ENCODE measurements around the gene CACUL1. TPM values are rescaled to one million over a fixed set of nuclear protein-coding genes. Genes with fewer than 3 reads are reported as not detected.
A peak's percentile ranks its signal among the peaks of the same experiment; 100 is the strongest.
"Not testable (repeated sequence)": the region's sequence is repeated elsewhere in the genome, so short reads cannot be mapped to it uniquely, and the experiment has no call there.

The CACUL1 gene
- total RNA-seq, 2 experiments from 2014 or later = 27.5 to 27.6 TPM

DNA sequence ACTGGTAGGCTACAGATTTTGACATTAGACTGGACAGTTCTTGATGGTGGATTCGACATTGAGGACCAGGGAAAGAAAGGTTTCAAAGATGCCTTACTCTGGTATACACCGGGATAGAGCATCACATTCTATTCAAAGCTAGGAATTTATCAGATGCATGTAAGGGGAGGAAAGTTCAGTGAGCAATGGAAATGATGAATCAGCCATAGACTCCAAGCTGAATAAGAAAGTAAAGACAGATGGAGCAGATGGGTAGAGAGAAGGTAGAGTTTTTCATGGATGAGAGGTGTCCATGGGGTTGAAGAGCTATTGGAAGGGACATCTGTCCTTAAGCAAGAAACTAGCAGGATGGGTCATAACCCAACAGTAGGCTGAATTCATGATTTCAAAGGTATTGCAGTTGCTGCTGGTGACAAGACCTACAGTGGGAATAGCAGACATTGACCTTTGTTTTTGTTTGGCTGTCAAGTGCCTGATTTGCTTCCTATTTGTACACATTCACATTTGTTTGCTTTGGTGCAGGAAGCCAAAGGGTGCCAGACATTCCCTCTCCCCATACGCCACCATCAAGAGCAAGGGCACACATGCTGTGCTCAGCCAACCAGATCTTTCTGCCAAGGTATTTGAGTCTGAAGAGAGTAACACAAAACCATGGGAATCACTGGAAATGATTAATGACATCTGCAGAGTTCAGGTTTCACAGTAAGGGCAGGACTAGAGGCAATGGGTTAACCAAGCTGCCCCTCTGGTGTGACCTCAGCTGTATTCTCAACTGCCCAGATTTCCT is 8.6 kb upstream of the CACUL1 start:
- peaks cover 3% of the 10 kb centered on the region for H3K27me3 Mint-ChIP-seq
- H3K36me3 Mint-ChIP-seq (ENCODE audit: low read depth) = no peaks in the 10 kb centered on the region
- H3K9me3 Mint-ChIP-seq = no peaks in the 10 kb centered on the region
- no peaks in the 10 kb centered on the region for H3K4me1 Mint-ChIP-seq
- no peak overlapping the region for H3K27ac Mint-ChIP-seq
- CTCF ChIA-PET = interaction anchor here (0.6 kb wide), 1 partner anchor 9 kb away, joined by 3 read pairs; the partner anchor contains the start of gene CACUL1
- no peak overlapping the region for H3K4me3 Mint-ChIP-seq
- DNase-seq = no peak
- POLR2A ChIA-PET = no interaction called here

DNA sequence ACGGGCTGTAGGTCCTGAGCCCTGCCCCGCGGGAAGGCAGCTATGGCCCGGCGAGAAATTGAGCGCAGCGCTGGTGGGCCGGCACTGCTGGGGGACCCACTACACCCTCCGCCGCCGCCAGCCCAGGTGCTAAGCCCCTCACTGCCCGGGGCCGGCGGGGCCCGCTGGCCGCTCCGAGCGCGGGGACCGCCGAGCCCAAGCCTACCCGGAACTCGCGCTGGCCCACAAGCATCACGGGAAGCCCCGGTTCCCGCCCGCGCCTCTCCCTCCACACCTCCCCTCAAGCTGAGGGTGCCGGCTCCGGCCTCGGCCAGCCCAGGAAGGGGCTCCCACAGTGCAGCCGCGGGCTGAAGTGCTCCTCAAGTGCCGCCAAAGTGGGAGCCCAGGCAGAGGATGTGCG is 5.5 kb upstream of the CACUL1 start:
- H3K4me1 Mint-ChIP-seq = peaks cover 11% of the 10 kb centered on the region
- peaks cover 10% of the 10 kb centered on the region for H3K27me3 Mint-ChIP-seq
- POLR2A ChIA-PET = no interaction called here
- H3K4me3 Mint-ChIP-seq = no peak overlapping the region
- H3K36me3 Mint-ChIP-seq (ENCODE audit: low read depth) = no peaks in the 10 kb centered on the region
- CTCF ChIA-PET = no interaction called here
- no peak overlapping the region for H3K27ac Mint-ChIP-seq
- no peak for DNase-seq
- H3K9me3 Mint-ChIP-seq = no peaks in the 10 kb centered on the region

DNA sequence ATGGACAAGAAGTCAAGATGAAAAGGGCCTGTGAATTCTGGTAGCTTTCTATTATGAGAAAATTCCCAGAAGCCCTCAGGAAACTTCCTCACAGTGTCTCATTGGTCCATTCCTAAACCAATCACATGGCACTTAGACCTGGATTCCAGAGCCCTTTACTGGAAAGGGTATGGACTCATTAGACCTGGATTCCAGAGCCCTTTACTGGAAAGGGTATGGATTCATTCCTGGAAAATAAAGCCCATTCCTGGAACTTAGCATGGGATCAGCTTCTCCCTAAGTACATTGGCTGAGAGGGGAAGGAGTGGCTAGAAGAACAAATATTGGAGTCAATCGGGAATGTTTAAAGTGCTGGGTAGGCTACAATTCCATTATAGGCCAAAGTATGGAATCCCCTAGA is 3.7 kb upstream of the CACUL1 start:
- H3K27ac Mint-ChIP-seq = no peak overlapping the region
- ChIA-PET POLR2A (no interaction called here), CTCF (no interaction called here)
- peaks cover 18% of the 10 kb centered on the region for H3K4me1 Mint-ChIP-seq
- no peak for DNase-seq
- H3K27me3 Mint-ChIP-seq = peaks cover 8% of the 10 kb centered on the region
- no peak overlapping the region for H3K4me3 Mint-ChIP-seq
- H3K9me3 Mint-ChIP-seq = no peaks in the 10 kb centered on the region
- peaks cover 3% of the 10 kb centered on the region for H3K36me3 Mint-ChIP-seq (ENCODE audit: low read depth)

DNA sequence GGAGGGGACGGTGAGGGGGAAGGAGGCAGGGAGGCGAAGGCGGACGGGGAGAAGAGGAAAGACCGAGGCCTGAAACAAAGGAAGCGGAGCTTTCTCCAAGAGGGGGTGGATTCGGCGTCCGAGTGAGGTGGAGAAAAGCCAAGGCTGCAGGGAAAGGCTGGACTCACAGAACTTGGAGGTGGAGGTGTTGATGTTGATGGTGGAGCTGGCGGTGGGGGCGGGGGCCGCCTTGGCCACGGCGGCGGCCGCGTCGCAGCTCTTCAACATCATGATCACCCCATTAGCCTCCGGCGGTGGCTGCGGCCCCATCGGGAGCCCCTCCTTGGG is 578 bp downstream of the CACUL1 start:
- Mint-ChIP-seq H3K4me1 (peaks cover 37% of the 10 kb centered on the region), H3K4me3 (peak overlapping the region; percentile 90), H3K9me3 (no peaks in the 10 kb centered on the region), H3K36me3 (ENCODE audit: low read depth) (peaks cover 5% of the 10 kb centered on the region), H3K27ac (peak overlapping the region; percentile 87), H3K27me3 (peaks cover 8% of the 10 kb centered on the region)
- ChIA-PET POLR2A (interaction anchor here (1.5 kb wide), 1 partner anchor 277 kb away, joined by 4 read pairs; no protein-coding TSS in a partner anchor), CTCF (interaction anchor here (1.3 to 1.6 kb wide), 2 partner anchors 19 to 56 kb away, joined by 3 to 5 read pairs; no protein-coding TSS in a partner anchor)
- peak; percentile 44 for DNase-seq

DNA sequence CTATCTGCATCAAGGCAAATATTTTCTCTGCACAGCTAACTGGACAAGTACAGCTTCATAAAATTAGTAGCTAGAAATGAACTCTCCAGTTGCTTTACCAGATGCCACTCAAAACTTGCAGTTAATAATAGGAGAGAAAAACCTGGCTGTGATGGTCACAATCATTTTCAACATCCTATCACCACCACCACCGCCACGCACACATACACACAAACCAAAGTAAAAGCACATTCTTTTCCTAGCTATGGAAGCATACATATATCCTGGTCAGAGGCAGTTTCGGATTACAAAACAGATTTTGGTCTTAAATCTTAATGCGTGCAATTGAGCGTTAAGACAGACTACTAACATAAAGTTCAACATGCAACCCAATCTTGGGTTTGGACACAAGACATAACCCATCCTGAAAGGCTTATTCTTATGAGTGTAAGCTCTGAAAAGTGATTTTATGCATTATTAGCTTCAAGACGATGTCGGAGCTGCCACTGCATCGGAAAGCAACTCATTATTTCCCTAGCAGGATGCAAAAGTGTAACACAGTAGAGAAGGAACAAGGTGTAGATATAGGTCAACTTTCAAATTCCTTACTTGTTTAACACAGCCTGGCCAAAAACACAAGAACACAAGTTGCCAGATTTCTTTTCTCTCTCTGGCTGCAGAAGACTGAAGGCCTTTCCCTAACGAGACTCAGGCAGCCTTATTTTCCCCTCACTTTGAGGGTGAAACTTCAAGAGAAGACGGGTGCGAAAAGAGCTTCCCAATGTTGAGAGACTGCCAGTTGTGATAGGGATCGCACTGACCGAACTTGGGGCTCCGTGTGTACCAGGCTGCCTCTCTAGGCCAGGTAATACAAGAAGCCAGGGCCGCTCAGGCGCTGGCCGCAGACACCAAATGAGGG is 1.2 kb downstream of the CACUL1 start:
- CTCF ChIA-PET = interaction anchor here (0.6 to 1.6 kb wide), 5 partner anchors 19 to 184 kb away, joined by 3 to 5 read pairs (median 3); no protein-coding TSS in a partner anchor
- no peak for DNase-seq

DNA sequence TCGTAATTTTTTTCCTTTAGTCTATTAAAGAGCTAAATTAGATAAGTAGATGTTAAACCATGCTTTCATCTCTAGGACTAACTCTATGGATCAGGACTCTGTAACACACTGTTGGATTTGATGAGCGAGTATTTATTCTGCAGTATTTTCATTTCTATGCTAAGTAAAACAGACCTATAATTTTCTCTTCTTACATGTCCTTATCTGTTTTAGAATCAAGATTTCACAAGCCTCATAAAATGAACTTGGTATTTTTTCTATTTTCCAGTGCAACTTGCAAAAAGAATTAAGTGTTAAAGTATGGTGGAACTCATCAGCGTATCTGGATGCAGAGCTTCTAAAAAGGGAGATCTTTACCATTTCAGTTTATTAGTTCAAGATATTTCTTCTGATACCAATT is 2.4 kb downstream of the CACUL1 start:
- no peaks in the 10 kb centered on the region for H3K9me3 Mint-ChIP-seq
- H3K4me3 Mint-ChIP-seq = peak overlapping the region; percentile 31
- H3K27me3 Mint-ChIP-seq = peaks cover 5% of the 10 kb centered on the region
- ChIA-PET POLR2A (no interaction called here), CTCF (interaction anchor here (1.4 to 1.5 kb wide), 3 partner anchors 12 to 183 kb away, joined by 3 to 4 read pairs (median 4); no protein-coding TSS in a partner anchor)
- H3K36me3 Mint-ChIP-seq (ENCODE audit: low read depth) = peaks cover 16% of the 10 kb centered on the region
- H3K27ac Mint-ChIP-seq = no peak overlapping the region
- peaks cover 39% of the 10 kb centered on the region for H3K4me1 Mint-ChIP-seq
- no peak for DNase-seq

More for the DNA sequence above, 1.2 kb downstream of the CACUL1 start:
- H3K4me1 Mint-ChIP-seq = peaks cover 37% of the 10 kb centered on the region
- POLR2A ChIA-PET = interaction anchor here (1.5 kb wide), 1 partner anchor 278 kb away, joined by 4 read pairs; no protein-coding TSS in a partner anchor
- no peaks in the 10 kb centered on the region for H3K9me3 Mint-ChIP-seq
- H3K27me3 Mint-ChIP-seq = peaks cover 8% of the 10 kb centered on the region
- peak overlapping the region; percentile 90 for H3K4me3 Mint-ChIP-seq
- H3K36me3 Mint-ChIP-seq (ENCODE audit: low read depth) = peaks cover 8% of the 10 kb centered on the region
- H3K27ac Mint-ChIP-seq = peak overlapping the region; percentile 87

DNA sequence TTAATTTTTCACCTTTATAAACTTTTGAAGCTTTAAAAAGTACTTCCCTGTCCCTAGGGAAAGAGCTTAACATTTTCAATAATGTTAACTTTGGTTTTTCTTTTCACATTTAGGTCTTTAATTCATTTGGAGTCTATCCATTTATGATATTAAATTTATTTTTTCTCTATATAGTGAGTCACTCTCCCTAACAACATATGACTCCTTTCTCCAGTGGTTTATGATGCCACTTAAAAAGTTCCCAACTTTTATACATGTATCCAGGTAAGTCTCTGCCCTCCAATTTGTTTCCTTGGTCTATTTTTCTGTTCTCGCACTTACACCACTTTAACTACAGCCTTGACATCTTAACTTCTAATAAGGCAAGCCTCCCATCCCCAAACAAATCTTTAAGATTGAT is 3.5 kb downstream of the CACUL1 start:
- POLR2A ChIA-PET = no interaction called here
- peaks cover under 1% of the 10 kb centered on the region for H3K27me3 Mint-ChIP-seq
- peaks cover 41% of the 10 kb centered on the region for H3K4me1 Mint-ChIP-seq
- peaks cover 16% of the 10 kb centered on the region for H3K36me3 Mint-ChIP-seq (ENCODE audit: low read depth)
- H3K27ac Mint-ChIP-seq = no peak overlapping the region
- no peaks in the 10 kb centered on the region for H3K9me3 Mint-ChIP-seq
- no peak overlapping the region for H3K4me3 Mint-ChIP-seq
- CTCF ChIA-PET = no interaction called here
- no peak for DNase-seq

DNA sequence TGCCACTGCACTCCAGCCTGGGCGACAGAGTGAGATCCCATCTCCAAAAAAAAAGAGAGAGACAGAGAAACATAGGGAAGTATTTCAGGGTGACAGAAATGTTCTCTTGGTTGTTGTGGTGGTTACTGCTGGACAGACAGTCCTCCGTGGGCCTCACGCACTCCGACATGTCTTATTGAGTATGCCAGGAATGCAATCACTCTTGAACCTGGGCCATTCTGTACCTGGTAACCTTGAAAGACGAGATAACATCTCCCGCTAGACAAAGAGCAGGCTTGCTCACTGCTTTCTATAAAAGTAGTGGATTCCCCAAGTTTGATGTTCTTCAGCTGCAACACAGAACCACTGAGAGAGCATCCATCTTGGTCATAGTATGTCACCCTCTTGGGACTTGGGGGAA is 6.7 kb downstream of the CACUL1 start:
- peaks cover 21% of the 10 kb centered on the region for H3K4me1 Mint-ChIP-seq

DNA sequence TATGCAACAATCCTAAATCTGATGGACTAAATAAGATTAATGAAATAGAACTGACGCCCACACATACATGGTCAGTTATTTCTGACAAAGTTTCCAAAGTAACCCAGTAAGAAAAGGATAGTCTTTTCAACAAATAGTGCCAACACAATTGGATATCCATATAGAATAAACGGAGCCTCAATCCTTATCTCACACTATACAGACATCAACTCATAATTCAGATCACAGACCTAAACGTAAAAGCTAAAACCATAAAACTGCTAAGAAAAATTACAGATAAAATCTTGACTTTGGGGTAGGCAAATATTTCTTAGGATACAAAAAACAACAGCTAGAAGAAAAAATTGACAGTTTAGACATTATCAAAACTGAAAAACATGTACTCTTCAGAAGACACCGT is 8.5 kb downstream of the CACUL1 start:
- Mint-ChIP-seq H3K4me1 (peaks cover 16% of the 10 kb centered on the region), H3K27me3 (no peaks in the 10 kb centered on the region), H3K27ac (no peak overlapping the region), H3K4me3 (no peak overlapping the region), H3K36me3 (ENCODE audit: low read depth) (peaks cover 11% of the 10 kb centered on the region), H3K9me3 (no peaks in the 10 kb centered on the region)
- POLR2A ChIA-PET = interaction anchor here (0.6 kb wide), 1 partner anchor 303 kb away, joined by 4 read pairs; no protein-coding TSS in a partner anchor
- no peak for DNase-seq
- CTCF ChIA-PET = interaction anchor here (0.6 kb wide), 1 partner anchor 101 kb away, joined by 3 read pairs; no protein-coding TSS in a partner anchor

More for the DNA sequence above, 6.7 kb downstream of the CACUL1 start:
- POLR2A ChIA-PET = no interaction called here
- Mint-ChIP-seq H3K4me3 (no peak overlapping the region), H3K9me3 (no peaks in the 10 kb centered on the region), H3K27me3 (no peaks in the 10 kb centered on the region), H3K36me3 (ENCODE audit: low read depth) (peaks cover 14% of the 10 kb centered on the region), H3K27ac (no peak overlapping the region)
- CTCF ChIA-PET = no interaction called here
- DNase-seq = no peak

DNA sequence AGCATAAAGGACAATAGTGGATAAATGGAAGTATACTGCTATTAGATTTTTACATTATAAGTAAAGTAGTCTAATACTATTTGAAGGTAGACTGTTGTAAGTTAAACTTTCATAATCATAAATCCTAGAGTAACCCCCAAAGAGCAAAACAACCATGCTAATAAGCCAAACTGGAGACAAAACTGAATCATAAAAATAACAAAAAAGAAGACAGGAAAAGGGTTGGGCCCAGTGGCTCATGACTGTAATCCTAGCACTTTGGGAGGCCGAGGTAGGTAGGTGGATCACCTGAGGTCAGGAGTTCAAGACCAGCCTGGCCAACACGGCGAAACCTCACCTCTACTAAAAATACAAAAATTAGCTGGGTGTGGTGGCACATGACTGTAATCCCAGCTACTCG is 9.7 kb downstream of the CACUL1 start:
- H3K27ac Mint-ChIP-seq = no peak overlapping the region
- POLR2A ChIA-PET = no interaction called here

DNA sequence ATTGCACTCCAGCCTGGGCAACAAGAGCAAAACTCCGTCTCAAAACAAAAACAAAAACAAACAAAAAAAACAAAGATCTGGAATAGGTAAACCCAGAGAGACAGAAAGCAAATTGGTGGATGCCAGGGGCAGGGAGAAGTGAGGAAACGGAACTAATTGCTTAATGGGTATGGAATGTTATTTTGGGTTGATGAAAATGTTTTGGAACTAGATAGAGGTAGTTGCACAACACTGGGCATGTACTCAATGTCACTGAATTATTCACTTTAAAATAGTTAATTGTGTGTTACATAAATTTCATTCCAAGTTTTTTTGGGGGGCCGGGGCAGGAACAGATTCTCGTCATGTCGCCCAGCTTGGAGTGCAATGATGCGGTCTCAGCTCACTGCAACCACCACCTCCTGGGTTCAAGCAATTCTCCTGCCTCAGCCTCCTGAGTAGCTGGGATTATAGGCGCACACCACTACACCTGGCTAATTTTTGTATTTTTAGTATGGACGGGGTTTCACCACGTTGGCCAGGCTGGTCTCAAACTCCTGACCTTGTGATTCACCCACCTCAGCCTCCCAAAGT is 10.3 kb downstream of the CACUL1 start:
- H3K27me3 Mint-ChIP-seq, H3K27ac Mint-ChIP-seq, H3K9me3 Mint-ChIP-seq, POLR2A ChIA-PET, H3K4me3 Mint-ChIP-seq, DNase-seq, CTCF ChIA-PET: not testable (repeated sequence)
- Mint-ChIP-seq H3K4me1 (peaks cover 16% of the 10 kb centered on the region), H3K36me3 (ENCODE audit: low read depth) (peaks cover 11% of the 10 kb centered on the region)

More for the DNA sequence above, 9.7 kb downstream of the CACUL1 start:
- Mint-ChIP-seq H3K27me3 (no peaks in the 10 kb centered on the region), H3K9me3 (no peaks in the 10 kb centered on the region), H3K36me3 (ENCODE audit: low read depth) (peaks cover 11% of the 10 kb centered on the region), H3K4me3 (no peak overlapping the region), H3K4me1 (peaks cover 16% of the 10 kb centered on the region)
- CTCF ChIA-PET = no interaction called here
- DNase-seq = no peak

DNA sequence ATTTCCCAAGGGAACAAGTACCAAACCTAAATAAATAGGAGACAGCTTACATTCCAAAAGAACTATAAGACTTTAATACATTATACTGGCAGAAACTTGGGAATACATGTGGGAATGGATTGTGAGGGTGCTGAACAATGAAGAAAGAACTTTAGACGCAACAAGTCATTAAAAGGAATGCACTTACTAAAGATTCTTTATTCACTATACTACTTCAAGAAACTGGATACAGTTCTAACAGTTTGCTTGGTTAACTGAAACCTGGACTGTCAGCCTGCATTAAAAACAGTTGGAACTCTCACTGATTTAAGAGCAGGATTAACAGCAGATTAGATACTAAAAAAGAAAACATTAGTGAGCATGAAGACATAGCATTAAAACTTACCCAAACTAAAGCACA is 12.0 kb downstream of the CACUL1 start:
- Mint-ChIP-seq H3K27me3 (no peaks in the 10 kb centered on the region), H3K9me3 (no peaks in the 10 kb centered on the region), H3K4me1 (peaks cover 15% of the 10 kb centered on the region), H3K27ac (no peak overlapping the region), H3K4me3 (no peak overlapping the region), H3K36me3 (ENCODE audit: low read depth) (peaks cover 4% of the 10 kb centered on the region)
- ChIA-PET CTCF (no interaction called here), POLR2A (no interaction called here)
- DNase-seq = no peak

DNA sequence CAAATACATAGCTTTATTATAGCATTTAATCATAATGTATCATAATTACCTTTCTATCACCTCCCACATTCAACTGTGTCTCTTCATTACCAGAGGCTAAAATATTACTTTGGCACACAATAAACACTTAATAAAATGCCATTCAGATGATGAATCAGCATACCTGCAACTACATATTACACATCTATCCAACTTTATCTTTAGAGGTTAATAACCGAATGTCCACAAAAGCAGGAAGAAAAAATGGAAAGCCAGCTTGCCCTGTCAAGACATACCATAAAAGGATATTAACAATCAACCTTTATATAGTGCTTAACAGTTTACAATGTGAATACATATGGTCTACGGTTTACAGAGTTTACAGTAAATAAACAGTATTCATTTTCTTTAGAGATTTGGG is 12.7 kb downstream of the CACUL1 start:
- POLR2A ChIA-PET = no interaction called here
- Mint-ChIP-seq H3K27me3 (no peaks in the 10 kb centered on the region), H3K4me3 (no peak overlapping the region), H3K36me3 (ENCODE audit: low read depth) (no peaks in the 10 kb centered on the region), H3K4me1 (peaks cover 12% of the 10 kb centered on the region), H3K27ac (no peak overlapping the region), H3K9me3 (no peaks in the 10 kb centered on the region)
- no peak for DNase-seq
- CTCF ChIA-PET = interaction anchor here (0.8 kb wide), 1 partner anchor 13 kb away, joined by 3 read pairs; the partner anchor contains the start of gene CACUL1
